Gastrocnemius medialis (tissue), 4 donors: ENCODE results near the gene TSSK6. TPM values are rescaled to one million over a fixed set of nuclear protein-coding genes. Genes with fewer than 3 reads are reported as not detected.

ENCODE experiments used
- ATAC-seq, 2 donors: fragments of 150-250 bp; one replicate each; pipeline ENCODE4 v1.9.1; 2016
- DNase-seq, 2 donors: peaks; one replicate each; pipeline ENCODE4 v3.0.0-alpha.2; 2019
- H3K27ac ChIP-seq, 4 donors: fragments of 200-600 bp; sonication (generic); 1 replicate in 1 of 4; 2 replicates in 3 of 4; pipeline ENCODE4 v1.5.1; 2016 to 2018; ENCODE audit warnings: mild to moderate bottlenecking in 2 of 4, moderate library complexity in 1 of 4
- H3K27me3 ChIP-seq, 3 donors: fragments of 200-600 bp; sonication (generic) in 2 of 3; 1 replicate in 1 of 3; 2 replicates in 2 of 3; pipeline versions ENCODE4 v1.5.1 to v1.6.0; 2016 to 2019; ENCODE audit warnings: mild to moderate bottlenecking in 1 of 3, moderate library complexity in 1 of 3
- H3K36me3 ChIP-seq, 2 donors: fragments of 200-600 bp; sonication (generic) in 1 of 2; one replicate each; pipeline ENCODE4 v1.5.1; 2017 to 2018
- H3K4me1 ChIP-seq, 2 donors: fragments of 200-600 bp; sonication (generic) in 1 of 2; one replicate each; pipeline ENCODE4 v1.5.1; 2016 to 2017; ENCODE audit warnings: mild to moderate bottlenecking in 2 of 2
- H3K4me3 ChIP-seq, 4 donors: fragments of 200-600 bp; sonication (generic) in 3 of 4; 1 replicate in 1 of 4; 2 replicates in 3 of 4; pipeline ENCODE4 v1.5.1; 2016 to 2019; ENCODE audit warnings: mild to moderate bottlenecking in 2 of 4
- H3K9me3 ChIP-seq, 3 donors: fragments of 200-600 bp; sonication (generic) in 2 of 3; 1 replicate in 1 of 3; 2 replicates in 2 of 3; pipeline ENCODE4 v1.5.1; 2016 to 2019
- POLR2A ChIP-seq, 2 donors: fragments of 450-650 bp; IDR thresholded peaks; one replicate each; pipeline ENCODE4 v1.6.1; 2017; ENCODE audit warnings: antibody characterized with exemption in 2 of 2, mild to moderate bottlenecking in 2 of 2, moderate library complexity in 2 of 2
- in situ Hi-C, 4 donors: fragments of 200-750 bp; cut with MboI; loops; one replicate each; pipeline versions ENCODE4 v1.15.0 to v1.8.0; 2017; ENCODE audit warnings: low sequenced_read_pairs in 4 of 4
- intact Hi-C: fragments of 100-400 bp; cut with DNase I; formaldehyde crosslinking; loops from one replicate; pipeline ENCODE4 v1.15.1; 2023; ENCODE audit warnings: low total_unique reads
- total RNA-seq, 4 donors: library from RNA; depleted of rRNA; stranded (reverse); fragments of >200 nt; gene quantifications; one replicate each; pipeline versions ENCODE4 v1.1.0 to v1.2.3, GENCODE V29; 2016
- TF ChIP-seq, protein P1 (sequence below), 5 experiments: fragments of 450-650 bp in 3 of 5; fragments of 200-600 bp in 2 of 5; sonication (generic) in 2 of 5; IDR thresholded peaks in 4 of 5; conservative IDR thresholded peaks in 1 of 5; 1 replicate in 4 of 5; 2 replicates in 1 of 5; pipeline ENCODE4 v1.5.1; 2016 to 2019; ENCODE audit warnings: antibody characterized with exemption in 5 of 5, mild to moderate bottlenecking in 3 of 5, moderate library complexity in 3 of 5

The TSSK6 gene
- total RNA-seq, 4 donors from 2014 or later = 0.80 to 1.7 TPM; not detected in 2

DNA sequence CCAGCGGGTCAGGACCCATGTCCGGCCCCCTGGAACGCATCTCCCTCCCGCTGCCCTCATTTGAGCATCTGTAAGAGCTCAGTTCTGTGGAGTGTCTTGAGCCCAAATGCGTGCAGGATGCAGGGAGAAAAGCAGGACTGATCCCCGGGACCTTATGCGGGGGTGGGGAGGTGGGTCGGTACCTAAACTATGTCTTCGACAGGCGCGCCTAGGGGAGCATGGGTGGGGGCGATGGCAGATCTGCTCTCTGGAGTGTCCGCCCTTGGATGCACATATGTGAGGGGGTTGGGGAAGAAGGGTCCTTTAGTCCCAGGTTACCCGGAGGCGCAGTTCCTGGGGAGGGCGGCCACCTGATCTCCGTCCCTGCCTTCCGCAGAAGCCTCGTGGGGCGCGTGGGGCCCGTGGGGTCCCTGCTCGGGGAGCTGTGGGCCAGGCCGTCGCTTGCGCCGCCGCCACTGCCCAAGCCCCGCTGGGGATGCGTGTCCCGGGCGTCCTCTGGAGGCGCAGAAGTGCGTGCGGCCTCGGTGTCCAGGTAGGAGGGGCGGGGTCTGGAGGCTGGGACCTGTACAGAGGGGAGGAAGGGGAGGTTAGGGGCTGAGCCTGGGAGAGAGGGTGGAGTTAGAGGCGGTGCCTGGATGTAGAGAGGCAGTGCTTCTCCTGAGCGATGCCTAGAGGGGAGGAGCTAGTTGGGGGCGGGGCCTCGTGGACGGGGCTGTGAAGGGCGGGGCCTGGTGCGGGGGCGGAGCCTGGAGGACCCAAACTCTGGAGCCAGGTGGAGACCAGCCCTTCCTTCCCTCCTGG, 25.6 kb upstream of the TSSK6 start:
- intact Hi-C loops = no loop called here
- Histone ChIP-seq H3K9me3 (no peaks in the 10 kb centered on the region), H3K36me3 (no peaks in the 10 kb centered on the region), H3K27me3 (peaks cover 51 to 59% (median 54%) of the 10 kb centered on the region in 3 donors), H3K27ac (no peak overlapping the region), H3K4me3 (peak overlapping the region in 2 of 4 donors; percentile 4 to 27), H3K4me1 (peaks cover 0 to 10% of the 10 kb centered on the region in 2 donors)
- DNase-seq (no peak), ATAC-seq (no peak)
- in situ Hi-C loops = loop anchor here in 3 of 4 donors (25.0 kb wide), 2 partner anchors 396 to 421 kb away; no protein-coding TSS in a partner anchor
- TF ChIP-seq POLR2A (IDR thresholded peaks at IDR 0.05) = no peak
- TF ChIP-seq, protein P1, sequence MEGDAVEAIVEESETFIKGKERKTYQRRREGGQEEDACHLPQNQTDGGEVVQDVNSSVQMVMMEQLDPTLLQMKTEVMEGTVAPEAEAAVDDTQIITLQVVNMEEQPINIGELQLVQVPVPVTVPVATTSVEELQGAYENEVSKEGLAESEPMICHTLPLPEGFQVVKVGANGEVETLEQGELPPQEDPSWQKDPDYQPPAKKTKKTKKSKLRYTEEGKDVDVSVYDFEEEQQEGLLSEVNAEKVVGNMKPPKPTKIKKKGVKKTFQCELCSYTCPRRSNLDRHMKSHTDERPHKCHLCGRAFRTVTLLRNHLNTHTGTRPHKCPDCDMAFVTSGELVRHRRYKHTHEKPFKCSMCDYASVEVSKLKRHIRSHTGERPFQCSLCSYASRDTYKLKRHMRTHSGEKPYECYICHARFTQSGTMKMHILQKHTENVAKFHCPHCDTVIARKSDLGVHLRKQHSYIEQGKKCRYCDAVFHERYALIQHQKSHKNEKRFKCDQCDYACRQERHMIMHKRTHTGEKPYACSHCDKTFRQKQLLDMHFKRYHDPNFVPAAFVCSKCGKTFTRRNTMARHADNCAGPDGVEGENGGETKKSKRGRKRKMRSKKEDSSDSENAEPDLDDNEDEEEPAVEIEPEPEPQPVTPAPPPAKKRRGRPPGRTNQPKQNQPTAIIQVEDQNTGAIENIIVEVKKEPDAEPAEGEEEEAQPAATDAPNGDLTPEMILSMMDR (IDR thresholded peaks at IDR 0.05 in 4 of 5, conservative IDR thresholded peaks at IDR 0.05 in 1 of 5) = no peak

DNA sequence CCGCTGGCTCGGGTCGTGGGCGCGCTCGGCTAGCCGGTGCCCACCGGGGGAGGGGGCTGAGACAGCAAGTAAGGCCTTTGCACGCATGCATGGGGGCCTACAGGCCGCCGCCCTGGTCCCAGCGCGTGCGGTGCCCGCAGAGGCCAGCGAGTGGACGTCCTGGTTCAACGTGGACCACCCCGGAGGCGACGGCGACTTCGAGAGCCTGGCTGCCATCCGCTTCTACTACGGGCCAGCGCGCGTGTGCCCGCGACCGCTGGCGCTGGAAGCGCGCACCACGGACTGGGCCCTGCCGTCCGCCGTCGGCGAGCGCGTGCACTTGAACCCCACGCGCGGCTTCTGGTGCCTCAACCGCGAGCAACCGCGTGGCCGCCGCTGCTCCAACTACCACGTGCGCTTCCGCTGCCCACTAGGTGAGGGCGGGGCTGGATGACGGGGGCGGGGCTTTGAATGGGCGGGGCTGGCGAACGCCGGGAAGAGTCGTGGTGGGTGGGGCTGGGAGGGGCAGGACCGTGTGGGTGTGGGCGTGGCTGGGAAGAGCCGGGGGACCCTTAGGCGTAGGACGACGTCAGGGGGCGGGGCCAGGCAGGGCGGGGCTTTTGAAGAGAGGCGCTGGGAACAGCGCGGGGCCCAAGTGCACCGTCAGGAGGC, 24.8 kb upstream of the TSSK6 start:
- peak overlapping the region in 2 of 4 donors; percentile 4 to 27 for H3K4me3 ChIP-seq
- in situ Hi-C loops = loop anchor here in 3 of 4 donors (25.0 kb wide), 2 partner anchors 397 to 422 kb away; no protein-coding TSS in a partner anchor

DNA sequence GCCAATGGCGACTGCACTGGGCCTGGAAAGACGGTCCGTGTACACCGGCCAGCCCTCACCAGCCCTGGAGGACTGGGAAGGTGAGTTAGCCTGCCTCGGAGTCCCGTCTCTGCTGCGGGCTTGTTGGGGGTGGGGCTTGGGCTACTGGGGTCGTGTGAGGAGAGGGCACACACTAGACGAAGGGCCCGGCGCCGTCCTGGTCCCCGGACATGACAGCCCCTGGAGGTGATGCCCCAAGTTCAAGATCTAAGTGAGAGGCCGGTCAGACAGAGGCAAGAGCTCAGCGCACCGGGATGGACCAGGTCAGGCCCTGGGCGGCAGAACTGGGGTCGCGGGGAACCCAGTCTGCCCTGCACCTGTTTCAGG, 24.3 kb upstream of the TSSK6 start:
- TF ChIP-seq, protein P1 (IDR thresholded peaks at IDR 0.05 in 4 of 5, conservative IDR thresholded peaks at IDR 0.05 in 1 of 5) = no peak
- TF ChIP-seq POLR2A (IDR thresholded peaks at IDR 0.05) = no peak
- DNase-seq = no peak
- peaks cover 0 to 10% of the 10 kb centered on the region in 2 donors for H3K4me1 ChIP-seq
- H3K9me3 ChIP-seq = no peaks in the 10 kb centered on the region
- intact Hi-C loops = no loop called here
- no peaks in the 10 kb centered on the region for H3K36me3 ChIP-seq
- peaks cover 51 to 59% (median 54%) of the 10 kb centered on the region in 3 donors for H3K27me3 ChIP-seq
- no peak for ATAC-seq
- no peak overlapping the region for H3K27ac ChIP-seq
- in situ Hi-C loops = loop anchor here (10.0 to 25.0 kb wide), 4 partner anchors 105 to 423 kb away; partner anchors contain the start of gene GMIP (in 1 of the 4)
- no peak overlapping the region for H3K4me3 ChIP-seq

More for the DNA sequence above, 24.8 kb upstream of the TSSK6 start:
- DNase-seq (peak; percentile 15 to 50), ATAC-seq (no peak)
- peaks cover 0 to 10% of the 10 kb centered on the region in 2 donors for H3K4me1 ChIP-seq
- no peaks in the 10 kb centered on the region for H3K36me3 ChIP-seq
- no peaks in the 10 kb centered on the region for H3K9me3 ChIP-seq
- no peak overlapping the region for H3K27ac ChIP-seq
- TF ChIP-seq, protein P1 (IDR thresholded peaks at IDR 0.05 in 4 of 5, conservative IDR thresholded peaks at IDR 0.05 in 1 of 5) = no peak
- TF ChIP-seq POLR2A (IDR thresholded peaks at IDR 0.05) = no peak
- H3K27me3 ChIP-seq = peaks cover 51 to 59% (median 54%) of the 10 kb centered on the region in 3 donors
- intact Hi-C loops = no loop called here

DNA sequence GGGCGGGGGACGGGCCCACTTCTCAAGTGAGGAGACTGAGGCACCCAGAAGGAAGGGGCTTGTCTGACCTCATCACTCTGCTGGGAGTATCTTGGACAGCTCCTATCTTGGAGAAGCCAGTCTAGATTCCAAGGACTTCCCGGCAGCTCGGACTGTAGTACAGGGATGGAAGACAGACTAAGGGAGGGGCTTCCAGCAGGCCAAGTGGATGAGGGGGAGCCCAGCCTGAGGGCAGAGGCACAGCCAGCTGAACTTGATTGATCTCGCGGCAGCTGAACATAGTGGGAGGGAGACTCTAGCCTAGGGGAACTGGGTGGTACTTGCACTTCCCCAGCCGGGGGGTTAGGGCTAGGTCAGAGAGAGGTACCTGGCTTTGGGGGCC, 23.4 kb upstream of the TSSK6 start:
- Histone ChIP-seq H3K36me3 (no peaks in the 10 kb centered on the region), H3K4me1 (peaks cover 0 to 10% of the 10 kb centered on the region in 2 donors), H3K27me3 (peaks cover 51 to 59% (median 54%) of the 10 kb centered on the region in 3 donors), H3K9me3 (no peaks in the 10 kb centered on the region), H3K4me3 (peak overlapping the region in 1 of 4 donors; percentile 32), H3K27ac (no peak overlapping the region)
- intact Hi-C loops = no loop called here
- ATAC-seq = no peak
- TF ChIP-seq, protein P1 (IDR thresholded peaks at IDR 0.05 in 4 of 5, conservative IDR thresholded peaks at IDR 0.05 in 1 of 5) = no peak
- TF ChIP-seq POLR2A (IDR thresholded peaks at IDR 0.05) = no peak
- DNase-seq = no peak
- in situ Hi-C loops = loop anchor here (10.0 to 25.0 kb wide), 4 partner anchors 106 to 424 kb away; partner anchors contain the start of gene GMIP (in 1 of the 4)
